Measurements from ENCODE around the gene FBLN1.

FBLN1 gene

GRCh38 chr22:45504373-45505341 is 2.0 kb downstream of the FBLN1 start:
- DNase-seq (ENCODE audit: low read depth) = no peak

- DNase-seq (ENCODE audit: low read depth) = no peak
Measured at GRCh38 chr22:45505991-45506747, 3.5 kb downstream of the FBLN1 start.

GRCh38 chr22:45506816-45507360 is 4.2 kb downstream of the FBLN1 start:
- DNase-seq (ENCODE audit: low read depth) = no peak

GRCh38 chr22:45507798-45508197 is 5.1 kb downstream of the FBLN1 start:
- DNase-seq (ENCODE audit: low read depth) = no peak

- DNase-seq (ENCODE audit: low read depth) = no peak
Measured at GRCh38 chr22:45508814-45509213, 6.1 kb downstream of the FBLN1 start.

GRCh38 chr22:45510376-45511232 is 7.9 kb downstream of the FBLN1 start:
- no peak for DNase-seq (ENCODE audit: low read depth)

GRCh38 chr22:45511847-45512261 is 9.2 kb downstream of the FBLN1 start:
- no peak for DNase-seq (ENCODE audit: low read depth)

GRCh38 chr22:45512363-45512762 is 9.7 kb downstream of the FBLN1 start:
- no peak for DNase-seq (ENCODE audit: low read depth)

- DNase-seq (ENCODE audit: low read depth) = no peak
Measured at GRCh38 chr22:45515676-45516075, 13.0 kb downstream of the FBLN1 start.

- no peak for DNase-seq (ENCODE audit: low read depth)
Measured at GRCh38 chr22:45516163-45516562, 13.5 kb downstream of the FBLN1 start.

- no peak for DNase-seq (ENCODE audit: low read depth)
Measured at GRCh38 chr22:45516923-45517675, 14.4 kb downstream of the FBLN1 start.

GRCh38 chr22:45518136-45518535 is 15.5 kb downstream of the FBLN1 start:
- DNase-seq (ENCODE audit: low read depth) = no peak

GRCh38 chr22:45518580-45518991 is 15.9 kb downstream of the FBLN1 start:
- no peak for DNase-seq (ENCODE audit: low read depth)

- DNase-seq (ENCODE audit: low read depth) = no peak
Measured at GRCh38 chr22:45521178-45521577, 18.5 kb downstream of the FBLN1 start.

- no peak for DNase-seq (ENCODE audit: low read depth)
Measured at GRCh38 chr22:45522462-45522861, 19.8 kb downstream of the FBLN1 start.

- DNase-seq (ENCODE audit: low read depth) = no peak
Measured at GRCh38 chr22:45524157-45524556, 21.5 kb downstream of the FBLN1 start.

- DNase-seq (ENCODE audit: low read depth) = no peak
Measured at GRCh38 chr22:45524966-45525365, 22.3 kb downstream of the FBLN1 start.

GRCh38 chr22:45525480-45525879 is 22.8 kb downstream of the FBLN1 start:
- no peak for DNase-seq (ENCODE audit: low read depth)

GRCh38 chr22:45526281-45526680 is 23.6 kb downstream of the FBLN1 start:
- no peak for DNase-seq (ENCODE audit: low read depth)

GRCh38 chr22:45526768-45527360 is 24.2 kb downstream of the FBLN1 start:
- no peak for DNase-seq (ENCODE audit: low read depth)

- DNase-seq (ENCODE audit: low read depth) = no peak
Measured at GRCh38 chr22:45527456-45527855, 24.8 kb downstream of the FBLN1 start.

Measured in stimulated activated CD8-positive, alpha-beta memory T cell treated with anti-CD3 and anti-CD28 coated beads, Interleukin-4, amount 100 ng/mL, for 24 hours (primary cell).